NK-92 (cell line): ENCODE measurements around the gene FAM107B.

Source experiments
- DNase-seq: peaks from one replicate; lab custom pipeline; 2025; ENCODE audit not compliant: unreplicated experiment; lab: John Stamatoyannopoulos, UW

FAM107B gene

DNA sequence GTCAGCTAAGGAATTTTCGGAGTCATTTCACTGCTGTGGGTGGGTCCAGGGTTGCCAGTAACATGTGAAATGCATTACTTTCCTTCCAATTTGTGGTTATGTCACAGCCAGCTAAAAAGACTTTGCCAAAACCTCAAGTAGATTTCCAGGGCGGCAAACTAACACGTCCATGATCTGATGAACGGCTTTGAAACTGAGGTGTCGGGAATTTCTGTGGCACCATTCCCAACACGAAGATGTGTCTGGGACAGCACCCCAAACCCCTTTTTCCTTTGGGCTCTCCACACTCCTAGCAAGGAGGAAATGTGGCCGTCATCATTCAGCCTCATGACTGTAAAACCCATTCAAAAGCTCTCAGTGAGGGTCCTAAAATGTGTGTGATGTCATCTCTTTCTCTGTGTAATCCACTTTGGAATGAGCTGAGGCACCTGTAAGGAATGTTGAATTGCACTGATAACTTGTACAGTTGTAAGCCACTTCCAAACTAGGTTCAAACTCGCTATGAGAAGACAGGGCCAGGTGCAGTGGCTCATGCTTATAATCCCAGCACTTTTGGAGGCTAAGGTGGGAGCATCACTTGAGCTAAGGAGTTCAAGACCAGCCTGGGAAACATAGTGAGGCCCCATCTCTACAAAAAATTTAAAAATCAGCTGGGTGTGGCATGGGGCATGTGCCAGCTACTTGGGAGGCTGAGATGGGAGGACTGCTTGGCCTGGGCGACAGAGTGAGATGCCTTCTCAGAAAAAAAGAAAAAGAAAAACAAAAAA, 297.9 kb downstream of the FAM107B start:
- DNase-seq, result no peak

- DNase-seq, result no peak
Observed at GRCh38 chr10:14476006-14476405, 298.7 kb downstream of the FAM107B start.

GRCh38 chr10:14474656-14475055, 300.0 kb downstream of the FAM107B start:
- no peak for DNase-seq

DNA sequence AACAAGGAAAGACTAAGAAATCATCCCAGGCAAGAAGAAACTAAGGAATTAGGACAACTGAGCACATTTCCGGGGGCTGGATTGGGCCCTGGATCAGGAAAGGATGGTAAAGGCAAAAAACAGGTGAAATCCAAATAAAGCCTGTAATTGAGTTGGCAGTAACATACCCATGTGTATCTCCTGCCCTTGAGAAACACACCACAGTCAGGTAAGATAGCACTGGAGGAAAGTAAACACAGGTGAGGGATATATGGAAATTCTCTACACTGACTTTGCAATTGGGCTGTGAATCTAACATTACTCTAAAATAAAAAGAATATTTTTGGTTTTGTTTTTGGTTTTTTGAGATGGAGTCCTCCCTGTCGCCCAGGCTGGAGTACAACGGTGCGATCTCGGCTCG, 303.8 kb downstream of the FAM107B start:
- DNase-seq, result no peak

DNA sequence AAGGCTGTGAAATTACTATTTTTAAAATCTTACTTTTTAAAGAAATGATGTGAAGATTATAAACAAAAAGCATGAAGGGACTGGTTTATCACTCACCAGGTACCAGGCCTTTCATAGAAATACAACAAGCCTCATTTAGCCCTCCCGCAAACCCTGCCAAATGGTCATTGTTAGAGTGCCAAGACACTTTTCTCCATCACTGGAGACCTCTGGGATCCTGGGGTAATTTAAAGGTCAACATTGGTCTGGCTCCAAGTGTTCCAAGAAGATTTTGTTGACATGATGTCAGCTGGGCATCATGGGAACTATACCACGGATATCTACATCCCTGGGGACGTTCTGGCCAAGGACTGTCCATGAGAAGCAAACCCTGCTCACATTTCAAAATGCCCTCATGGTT, 306.0 kb downstream of the FAM107B start:
- DNase-seq, result no peak
